ENCODE results near the gene SPATA3. TPM values are rescaled to one million over a fixed set of nuclear protein-coding genes. Genes with fewer than 3 reads are reported as not detected.

Gene SPATA3
- total and polyA plus RNA-seq, 2 of the 13 experiments (the other 11 are each of a cell fraction or from before 2014, with no cell fraction given), result not detected

DNA sequence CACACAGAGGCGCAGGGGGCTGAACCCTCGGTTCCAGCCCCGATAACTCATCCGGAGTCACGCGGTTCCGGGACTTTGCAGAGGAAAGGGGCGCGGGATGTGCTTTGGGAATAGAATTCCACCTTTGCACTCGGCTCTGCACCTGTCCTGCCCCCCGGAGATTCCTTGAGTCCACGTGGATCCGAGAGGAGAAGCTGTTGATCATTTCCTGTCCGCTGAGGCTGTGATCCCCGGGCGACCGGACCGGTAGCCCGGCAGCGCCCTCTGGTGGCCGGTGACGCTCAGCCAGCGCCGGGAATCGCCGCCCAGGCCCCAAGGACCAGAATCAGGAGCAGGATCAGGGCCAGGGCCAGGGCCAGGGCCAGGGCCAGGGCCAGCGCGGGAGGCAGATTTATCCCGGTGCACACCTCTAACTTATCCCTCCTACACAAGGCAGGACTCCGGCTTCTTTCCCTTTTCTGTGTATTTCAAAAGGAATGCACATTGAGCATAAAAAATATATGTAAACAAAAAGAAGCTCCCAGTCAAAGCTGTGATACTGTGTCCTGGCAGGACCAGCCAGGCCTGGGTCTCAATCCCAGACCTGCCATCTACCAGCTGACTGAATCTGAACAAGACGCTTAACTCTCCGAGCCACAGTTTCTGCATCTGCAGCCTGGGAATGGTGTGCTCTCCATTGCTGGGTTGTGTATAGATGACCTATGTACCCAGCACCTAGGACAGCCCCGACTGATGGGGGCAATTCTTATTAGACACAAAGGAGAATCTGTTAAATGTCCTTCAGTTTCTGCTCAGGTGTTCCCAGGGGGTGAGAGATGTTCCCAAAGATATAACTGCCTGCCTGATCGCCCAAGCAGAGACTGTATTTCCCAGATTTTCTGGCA is 8.5 kb upstream of the SPATA3 start (continued):
- TF ChIP-seq, protein P1, sequence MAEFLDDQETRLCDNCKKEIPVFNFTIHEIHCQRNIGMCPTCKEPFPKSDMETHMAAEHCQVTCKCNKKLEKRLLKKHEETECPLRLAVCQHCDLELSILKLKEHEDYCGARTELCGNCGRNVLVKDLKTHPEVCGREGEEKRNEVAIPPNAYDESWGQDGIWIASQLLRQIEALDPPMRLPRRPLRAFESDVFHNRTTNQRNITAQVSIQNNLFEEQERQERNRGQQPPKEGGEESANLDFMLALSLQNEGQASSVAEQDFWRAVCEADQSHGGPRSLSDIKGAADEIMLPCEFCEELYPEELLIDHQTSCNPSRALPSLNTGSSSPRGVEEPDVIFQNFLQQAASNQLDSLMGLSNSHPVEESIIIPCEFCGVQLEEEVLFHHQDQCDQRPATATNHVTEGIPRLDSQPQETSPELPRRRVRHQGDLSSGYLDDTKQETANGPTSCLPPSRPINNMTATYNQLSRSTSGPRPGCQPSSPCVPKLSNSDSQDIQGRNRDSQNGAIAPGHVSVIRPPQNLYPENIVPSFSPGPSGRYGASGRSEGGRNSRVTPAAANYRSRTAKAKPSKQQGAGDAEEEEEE (CRISPR knock-in tag; IDR thresholded peaks at IDR 0.05; ENCODE audit: borderline replicate concordance), result no peak
- TF ChIP-seq, protein P2, sequence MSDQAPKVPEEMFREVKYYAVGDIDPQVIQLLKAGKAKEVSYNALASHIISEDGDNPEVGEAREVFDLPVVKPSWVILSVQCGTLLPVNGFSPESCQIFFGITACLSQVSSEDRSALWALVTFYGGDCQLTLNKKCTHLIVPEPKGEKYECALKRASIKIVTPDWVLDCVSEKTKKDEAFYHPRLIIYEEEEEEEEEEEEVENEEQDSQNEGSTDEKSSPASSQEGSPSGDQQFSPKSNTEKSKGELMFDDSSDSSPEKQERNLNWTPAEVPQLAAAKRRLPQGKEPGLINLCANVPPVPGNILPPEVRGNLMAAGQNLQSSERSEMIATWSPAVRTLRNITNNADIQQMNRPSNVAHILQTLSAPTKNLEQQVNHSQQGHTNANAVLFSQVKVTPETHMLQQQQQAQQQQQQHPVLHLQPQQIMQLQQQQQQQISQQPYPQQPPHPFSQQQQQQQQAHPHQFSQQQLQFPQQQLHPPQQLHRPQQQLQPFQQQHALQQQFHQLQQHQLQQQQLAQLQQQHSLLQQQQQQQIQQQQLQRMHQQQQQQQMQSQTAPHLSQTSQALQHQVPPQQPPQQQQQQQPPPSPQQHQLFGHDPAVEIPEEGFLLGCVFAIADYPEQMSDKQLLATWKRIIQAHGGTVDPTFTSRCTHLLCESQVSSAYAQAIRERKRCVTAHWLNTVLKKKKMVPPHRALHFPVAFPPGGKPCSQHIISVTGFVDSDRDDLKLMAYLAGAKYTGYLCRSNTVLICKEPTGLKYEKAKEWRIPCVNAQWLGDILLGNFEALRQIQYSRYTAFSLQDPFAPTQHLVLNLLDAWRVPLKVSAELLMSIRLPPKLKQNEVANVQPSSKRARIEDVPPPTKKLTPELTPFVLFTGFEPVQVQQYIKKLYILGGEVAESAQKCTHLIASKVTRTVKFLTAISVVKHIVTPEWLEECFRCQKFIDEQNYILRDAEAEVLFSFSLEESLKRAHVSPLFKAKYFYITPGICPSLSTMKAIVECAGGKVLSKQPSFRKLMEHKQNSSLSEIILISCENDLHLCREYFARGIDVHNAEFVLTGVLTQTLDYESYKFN (CRISPR knock-in tag; conservative IDR thresholded peaks at IDR 0.05), result peak; percentile 52
- TF ChIP-seq SNRNP70 (IDR thresholded peaks at IDR 0.05; ENCODE audit: low read depth, low read length) (no peak), JDP2 (CRISPR knock-in tag; IDR thresholded peaks at IDR 0.05; ENCODE audit: borderline replicate concordance) (no peak), FOXA3 (CRISPR knock-in tag; IDR thresholded peaks at IDR 0.05) (0 out of 2 replicates have a peak, but pooled peaks have one; percentile 24), MIER3 (CRISPR knock-in tag; IDR thresholded peaks at IDR 0.05; ENCODE audit: borderline replicate concordance) (no peak; the same call in 1 of the 2 replicates), NCOA2 (CRISPR knock-in tag; IDR thresholded peaks at IDR 0.05) (no peak), ATF7 (IDR thresholded peaks at IDR 0.05) (no peak), ATF7 (CRISPR knock-in tag; IDR thresholded peaks at IDR 0.05) (no peak), REXO4 (CRISPR knock-in tag; IDR thresholded peaks at IDR 0.05; ENCODE audit: borderline replicate concordance) (no peak), GTF2F1 (IDR thresholded peaks at IDR 0.05; ENCODE audit: low read length) (no peak)
- TF ChIP-seq, protein P3, sequence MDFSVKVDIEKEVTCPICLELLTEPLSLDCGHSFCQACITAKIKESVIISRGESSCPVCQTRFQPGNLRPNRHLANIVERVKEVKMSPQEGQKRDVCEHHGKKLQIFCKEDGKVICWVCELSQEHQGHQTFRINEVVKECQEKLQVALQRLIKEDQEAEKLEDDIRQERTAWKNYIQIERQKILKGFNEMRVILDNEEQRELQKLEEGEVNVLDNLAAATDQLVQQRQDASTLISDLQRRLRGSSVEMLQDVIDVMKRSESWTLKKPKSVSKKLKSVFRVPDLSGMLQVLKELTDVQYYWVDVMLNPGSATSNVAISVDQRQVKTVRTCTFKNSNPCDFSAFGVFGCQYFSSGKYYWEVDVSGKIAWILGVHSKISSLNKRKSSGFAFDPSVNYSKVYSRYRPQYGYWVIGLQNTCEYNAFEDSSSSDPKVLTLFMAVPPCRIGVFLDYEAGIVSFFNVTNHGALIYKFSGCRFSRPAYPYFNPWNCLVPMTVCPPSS (IDR thresholded peaks at IDR 0.05), result no peak
- TF ChIP-seq, protein P4, sequence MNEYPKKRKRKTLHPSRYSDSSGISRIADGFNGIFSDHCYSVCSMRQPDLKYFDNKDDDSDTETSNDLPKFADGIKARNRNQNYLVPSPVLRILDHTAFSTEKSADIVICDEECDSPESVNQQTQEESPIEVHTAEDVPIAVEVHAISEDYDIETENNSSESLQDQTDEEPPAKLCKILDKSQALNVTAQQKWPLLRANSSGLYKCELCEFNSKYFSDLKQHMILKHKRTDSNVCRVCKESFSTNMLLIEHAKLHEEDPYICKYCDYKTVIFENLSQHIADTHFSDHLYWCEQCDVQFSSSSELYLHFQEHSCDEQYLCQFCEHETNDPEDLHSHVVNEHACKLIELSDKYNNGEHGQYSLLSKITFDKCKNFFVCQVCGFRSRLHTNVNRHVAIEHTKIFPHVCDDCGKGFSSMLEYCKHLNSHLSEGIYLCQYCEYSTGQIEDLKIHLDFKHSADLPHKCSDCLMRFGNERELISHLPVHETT (CRISPR knock-in tag; conservative IDR thresholded peaks at IDR 0.05), result 0 out of 2 replicates have a peak, but pooled peaks have one; percentile 28
- TF ChIP-seq, protein P5, sequence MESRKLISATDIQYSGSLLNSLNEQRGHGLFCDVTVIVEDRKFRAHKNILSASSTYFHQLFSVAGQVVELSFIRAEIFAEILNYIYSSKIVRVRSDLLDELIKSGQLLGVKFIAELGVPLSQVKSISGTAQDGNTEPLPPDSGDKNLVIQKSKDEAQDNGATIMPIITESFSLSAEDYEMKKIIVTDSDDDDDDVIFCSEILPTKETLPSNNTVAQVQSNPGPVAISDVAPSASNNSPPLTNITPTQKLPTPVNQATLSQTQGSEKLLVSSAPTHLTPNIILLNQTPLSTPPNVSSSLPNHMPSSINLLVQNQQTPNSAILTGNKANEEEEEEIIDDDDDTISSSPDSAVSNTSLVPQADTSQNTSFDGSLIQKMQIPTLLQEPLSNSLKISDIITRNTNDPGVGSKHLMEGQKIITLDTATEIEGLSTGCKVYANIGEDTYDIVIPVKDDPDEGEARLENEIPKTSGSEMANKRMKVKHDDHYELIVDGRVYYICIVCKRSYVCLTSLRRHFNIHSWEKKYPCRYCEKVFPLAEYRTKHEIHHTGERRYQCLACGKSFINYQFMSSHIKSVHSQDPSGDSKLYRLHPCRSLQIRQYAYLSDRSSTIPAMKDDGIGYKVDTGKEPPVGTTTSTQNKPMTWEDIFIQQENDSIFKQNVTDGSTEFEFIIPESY (CRISPR knock-in tag; IDR thresholded peaks at IDR 0.05), result peak; percentile 16; the same call in 1 of the 2 replicates
- TF ChIP-seq, protein P6, sequence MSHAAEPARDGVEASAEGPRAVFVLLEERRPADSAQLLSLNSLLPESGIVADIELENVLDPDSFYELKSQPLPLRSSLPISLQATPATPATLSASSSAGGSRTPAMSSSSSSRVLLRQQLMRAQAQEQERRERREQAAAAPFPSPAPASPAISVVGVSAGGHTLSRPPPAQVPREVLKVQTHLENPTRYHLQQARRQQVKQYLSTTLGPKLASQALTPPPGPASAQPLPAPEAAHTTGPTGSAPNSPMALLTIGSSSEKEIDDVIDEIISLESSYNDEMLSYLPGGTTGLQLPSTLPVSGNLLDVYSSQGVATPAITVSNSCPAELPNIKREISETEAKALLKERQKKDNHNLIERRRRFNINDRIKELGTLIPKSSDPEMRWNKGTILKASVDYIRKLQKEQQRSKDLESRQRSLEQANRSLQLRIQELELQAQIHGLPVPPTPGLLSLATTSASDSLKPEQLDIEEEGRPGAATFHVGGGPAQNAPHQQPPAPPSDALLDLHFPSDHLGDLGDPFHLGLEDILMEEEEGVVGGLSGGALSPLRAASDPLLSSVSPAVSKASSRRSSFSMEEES (CRISPR knock-in tag; IDR thresholded peaks at IDR 0.05), result no peak
- TF ChIP-seq, protein P7, sequence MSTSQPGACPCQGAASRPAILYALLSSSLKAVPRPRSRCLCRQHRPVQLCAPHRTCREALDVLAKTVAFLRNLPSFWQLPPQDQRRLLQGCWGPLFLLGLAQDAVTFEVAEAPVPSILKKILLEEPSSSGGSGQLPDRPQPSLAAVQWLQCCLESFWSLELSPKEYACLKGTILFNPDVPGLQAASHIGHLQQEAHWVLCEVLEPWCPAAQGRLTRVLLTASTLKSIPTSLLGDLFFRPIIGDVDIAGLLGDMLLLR (CRISPR knock-in tag; IDR thresholded peaks at IDR 0.05), result no peak; the same call in 1 of the 2 replicates
